Peyer's patch (tissue), 4 donors: ENCODE measurements around the gene KLC4. TPM values are rescaled to one million over a fixed set of nuclear protein-coding genes. Genes with fewer than 3 reads are reported as not detected.
A peak's percentile ranks its signal among the peaks of the same experiment; 100 is the strongest.

Experiments
- DNase-seq, 3 donors: peaks; one replicate each; pipeline ENCODE4 v3.0.0-alpha.2; 2017 to 2019
- H3K27ac ChIP-seq, 4 donors: fragments of 200-600 bp; sonication (generic); one replicate each; pipeline ENCODE4 v1.5.1; 2016 to 2019
- H3K27me3 ChIP-seq, 2 donors: fragments of 200-600 bp; sonication (generic); one replicate each; pipeline ENCODE4 v1.5.1; 2019
- H3K36me3 ChIP-seq, 3 donors: fragments of 200-600 bp; sonication (generic); one replicate each; pipeline ENCODE4 v1.5.1; 2016 to 2019
- H3K4me1 ChIP-seq, 4 donors: fragments of 200-600 bp; sonication (generic); one replicate each; pipeline ENCODE4 v1.5.1; 2016 to 2019
- H3K4me3 ChIP-seq, 4 donors: fragments of 200-600 bp; sonication (generic); 1 replicate in 3 of 4; 2 replicates in 1 of 4; pipeline ENCODE4 v1.5.1; 2016 to 2019; ENCODE audit warnings: mild to moderate bottlenecking in 1 of 4
- H3K9me3 ChIP-seq, 4 donors: fragments of 200-600 bp; sonication (generic); one replicate each; pipeline ENCODE4 v1.5.1; 2016 to 2019; ENCODE audit warnings: mild to moderate bottlenecking in 1 of 4
- CTCF ChIP-seq, 6 experiments: fragments of 450-650 bp in 4 of 6; fragments of 200-600 bp in 2 of 6; sonication (generic) in 1 of 6; IDR thresholded peaks; one replicate each; pipeline ENCODE4 v1.5.1; 2017 to 2019; ENCODE audit warnings: antibody characterized with exemption in 6 of 6, mild to moderate bottlenecking in 3 of 6, moderate library complexity in 1 of 6
- POLR2A ChIP-seq, 2 donors: fragments of 450-650 bp; IDR thresholded peaks; one replicate each; pipeline ENCODE4 v1.5.1; 2017; ENCODE audit warnings: antibody characterized with exemption in 2 of 2, mild to moderate bottlenecking in 2 of 2, moderate library complexity in 2 of 2
- total RNA-seq, 4 donors: library from RNA; depleted of rRNA; stranded (reverse); fragments of >200 nt; gene quantifications; one replicate each; pipeline ENCODE4 v1.1.0, GENCODE V29; 2016

The KLC4 gene
- total RNA-seq, 4 donors from 2014 or later, result 50.3 to 214 (median 183) TPM

GRCh38 chr6:43101497-43101896 is 42.1 kb downstream of the KLC4 start:
- Histone ChIP-seq H3K27me3 (no peaks in the 10 kb centered on the region), H3K4me1 (no peaks in the 10 kb centered on the region), H3K4me3 (no peak overlapping the region), H3K36me3 (no peaks in the 10 kb centered on the region), H3K27ac (no peak overlapping the region), H3K9me3 (no peaks in the 10 kb centered on the region)
- TF ChIP-seq POLR2A (IDR thresholded peaks at IDR 0.05) (no peak), CTCF (IDR thresholded peaks at IDR 0.05) (no peak)
- DNase-seq, result no peak

GRCh38 chr6:43103253-43103876 is 43.9 kb downstream of the KLC4 start:
- Histone ChIP-seq H3K27ac (no peak overlapping the region), H3K4me1 (no peaks in the 10 kb centered on the region), H3K36me3 (no peaks in the 10 kb centered on the region), H3K9me3 (no peaks in the 10 kb centered on the region), H3K4me3 (no peak overlapping the region), H3K27me3 (no peaks in the 10 kb centered on the region)
- no peak for DNase-seq
- no peak for TF ChIP-seq POLR2A (IDR thresholded peaks at IDR 0.05)
- TF ChIP-seq CTCF (IDR thresholded peaks at IDR 0.05), result no peak

GRCh38 chr6:43105538-43106222 is 46.2 kb downstream of the KLC4 start:
- H3K9me3 ChIP-seq, result no peaks in the 10 kb centered on the region
- H3K27me3 ChIP-seq, result no peaks in the 10 kb centered on the region
- H3K4me3 ChIP-seq, result no peak overlapping the region
- no peaks in the 10 kb centered on the region for H3K36me3 ChIP-seq
- TF ChIP-seq CTCF (IDR thresholded peaks at IDR 0.05), result no peak
- no peak for TF ChIP-seq POLR2A (IDR thresholded peaks at IDR 0.05)
- DNase-seq, result no peak
- H3K4me1 ChIP-seq, result no peaks in the 10 kb centered on the region
- no peak overlapping the region for H3K27ac ChIP-seq

GRCh38 chr6:43107344-43108062 is 48.1 kb downstream of the KLC4 start:
- Histone ChIP-seq H3K36me3 (no peaks in the 10 kb centered on the region), H3K27me3 (no peaks in the 10 kb centered on the region), H3K4me3 (no peak overlapping the region), H3K27ac (no peak overlapping the region), H3K4me1 (no peaks in the 10 kb centered on the region), H3K9me3 (no peaks in the 10 kb centered on the region)
- DNase-seq, result no peak
- TF ChIP-seq CTCF (IDR thresholded peaks at IDR 0.05) (no peak), POLR2A (IDR thresholded peaks at IDR 0.05) (no peak)

GRCh38 chr6:43113431-43114260 is 54.2 kb downstream of the KLC4 start:
- no peaks in the 10 kb centered on the region for H3K9me3 ChIP-seq
- TF ChIP-seq CTCF (IDR thresholded peaks at IDR 0.05) (no peak), POLR2A (IDR thresholded peaks at IDR 0.05) (no peak)
- no peak overlapping the region for H3K4me3 ChIP-seq
- H3K4me1 ChIP-seq, result peaks cover 0 to 12% (median 0%) of the 10 kb centered on the region in 4 donors
- no peaks in the 10 kb centered on the region for H3K27me3 ChIP-seq
- H3K36me3 ChIP-seq, result no peaks in the 10 kb centered on the region
- H3K27ac ChIP-seq, result peak overlapping the region in 2 of 4 donors; percentile 36 to 46
- DNase-seq, result no peak
